RWPE1 (cell line): ENCODE data around the gene HLF.
A peak's percentile ranks its signal among the peaks of the same experiment; 100 is the strongest.

Source experiments
- CTCF ChIA-PET: fragments of 350-600 bp; sonication (Branson Sonifier 250); formaldehyde crosslinking; extraction: SDS; loops from one replicate; lab custom pipeline; 2021; lab: Yijun Ruan, JAX
- POLR2A ChIA-PET: fragments of 400-600 bp; formaldehyde crosslinking; extraction: SDS; loops from one replicate; lab custom pipeline; 2020; ENCODE audit warnings: antibody characterized with exemption; ENCODE audit not compliant: low non-redundant PET; lab: Yijun Ruan, JAX
- DNase-seq: peaks from one replicate; pipeline ENCODE4 v3.0.0; 2012; ENCODE audit warnings: low spot score
- H3K27ac ChIP-seq: fragments of 450-650 bp; 2 replicates; pipeline ENCODE4 v1.5.1; 2017
- TF ChIP-seq, protein P1 (sequence below): fragments of 450-650 bp; conservative IDR thresholded peaks from 2 replicates; pipeline ENCODE4 v1.5.1; 2017; ENCODE audit warnings: low read depth, mild to moderate bottlenecking

The HLF gene

DNA sequence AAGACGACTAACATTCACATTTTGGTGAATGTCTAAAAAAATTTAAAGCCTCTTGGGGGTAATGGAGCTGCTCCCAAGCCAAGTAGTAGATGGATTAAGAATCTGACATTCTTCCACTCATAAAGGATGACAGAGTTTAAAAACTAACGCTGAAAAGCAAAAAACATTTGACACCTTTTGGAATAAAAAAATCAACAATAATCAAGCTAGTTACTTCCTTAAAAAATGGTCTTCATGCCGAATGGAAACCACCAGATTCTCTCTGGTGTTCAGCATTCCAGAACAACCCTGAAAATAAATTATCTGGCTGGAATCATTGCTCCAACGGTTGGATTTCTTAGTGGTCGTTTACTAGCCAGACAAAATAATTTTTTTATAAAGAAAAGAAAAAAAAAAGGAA lies 18.0 kb downstream of the HLF start:
- CTCF ChIA-PET = no interaction called here
- H3K27ac ChIP-seq = no peak overlapping the region
- no peak for DNase-seq
- POLR2A ChIA-PET = no interaction called here
- TF ChIP-seq, protein P1, sequence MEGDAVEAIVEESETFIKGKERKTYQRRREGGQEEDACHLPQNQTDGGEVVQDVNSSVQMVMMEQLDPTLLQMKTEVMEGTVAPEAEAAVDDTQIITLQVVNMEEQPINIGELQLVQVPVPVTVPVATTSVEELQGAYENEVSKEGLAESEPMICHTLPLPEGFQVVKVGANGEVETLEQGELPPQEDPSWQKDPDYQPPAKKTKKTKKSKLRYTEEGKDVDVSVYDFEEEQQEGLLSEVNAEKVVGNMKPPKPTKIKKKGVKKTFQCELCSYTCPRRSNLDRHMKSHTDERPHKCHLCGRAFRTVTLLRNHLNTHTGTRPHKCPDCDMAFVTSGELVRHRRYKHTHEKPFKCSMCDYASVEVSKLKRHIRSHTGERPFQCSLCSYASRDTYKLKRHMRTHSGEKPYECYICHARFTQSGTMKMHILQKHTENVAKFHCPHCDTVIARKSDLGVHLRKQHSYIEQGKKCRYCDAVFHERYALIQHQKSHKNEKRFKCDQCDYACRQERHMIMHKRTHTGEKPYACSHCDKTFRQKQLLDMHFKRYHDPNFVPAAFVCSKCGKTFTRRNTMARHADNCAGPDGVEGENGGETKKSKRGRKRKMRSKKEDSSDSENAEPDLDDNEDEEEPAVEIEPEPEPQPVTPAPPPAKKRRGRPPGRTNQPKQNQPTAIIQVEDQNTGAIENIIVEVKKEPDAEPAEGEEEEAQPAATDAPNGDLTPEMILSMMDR = no peak

DNA sequence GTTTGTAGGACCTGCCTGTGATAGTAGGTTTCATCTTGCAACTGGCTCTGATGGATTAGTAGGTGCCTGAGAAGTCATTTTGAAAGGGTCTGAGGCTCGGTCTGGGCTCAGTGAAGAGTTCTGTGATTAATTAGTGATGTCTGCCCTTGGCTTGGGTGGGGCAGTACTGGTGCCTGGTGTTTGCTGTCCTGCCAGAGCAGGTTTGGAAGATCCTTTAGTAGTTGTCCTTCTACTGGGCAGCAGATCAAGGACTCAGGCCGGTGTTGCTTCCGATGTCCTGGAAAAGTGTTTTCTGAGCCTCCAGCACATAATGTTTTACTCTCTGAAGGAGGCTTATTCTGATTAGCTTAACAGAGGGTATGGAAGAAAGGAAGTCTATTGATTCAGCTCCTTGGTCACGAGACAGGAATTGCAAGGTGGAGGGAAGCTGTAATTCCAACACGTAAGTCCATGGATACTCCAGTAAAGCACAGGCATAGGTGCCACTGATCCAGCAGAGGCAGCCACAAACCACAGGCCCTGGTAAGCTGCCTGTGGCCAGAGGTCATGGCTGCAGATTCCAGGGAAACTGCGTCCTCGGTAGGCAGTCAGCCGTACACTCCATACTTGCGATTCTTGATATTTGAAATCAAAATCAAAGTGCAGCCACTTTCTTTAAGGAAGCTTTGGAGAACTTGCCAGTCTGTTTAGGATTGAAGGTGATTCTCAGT lies 18.7 kb downstream of the HLF start:
- CTCF ChIA-PET = no interaction called here
- no peak for DNase-seq

DNA sequence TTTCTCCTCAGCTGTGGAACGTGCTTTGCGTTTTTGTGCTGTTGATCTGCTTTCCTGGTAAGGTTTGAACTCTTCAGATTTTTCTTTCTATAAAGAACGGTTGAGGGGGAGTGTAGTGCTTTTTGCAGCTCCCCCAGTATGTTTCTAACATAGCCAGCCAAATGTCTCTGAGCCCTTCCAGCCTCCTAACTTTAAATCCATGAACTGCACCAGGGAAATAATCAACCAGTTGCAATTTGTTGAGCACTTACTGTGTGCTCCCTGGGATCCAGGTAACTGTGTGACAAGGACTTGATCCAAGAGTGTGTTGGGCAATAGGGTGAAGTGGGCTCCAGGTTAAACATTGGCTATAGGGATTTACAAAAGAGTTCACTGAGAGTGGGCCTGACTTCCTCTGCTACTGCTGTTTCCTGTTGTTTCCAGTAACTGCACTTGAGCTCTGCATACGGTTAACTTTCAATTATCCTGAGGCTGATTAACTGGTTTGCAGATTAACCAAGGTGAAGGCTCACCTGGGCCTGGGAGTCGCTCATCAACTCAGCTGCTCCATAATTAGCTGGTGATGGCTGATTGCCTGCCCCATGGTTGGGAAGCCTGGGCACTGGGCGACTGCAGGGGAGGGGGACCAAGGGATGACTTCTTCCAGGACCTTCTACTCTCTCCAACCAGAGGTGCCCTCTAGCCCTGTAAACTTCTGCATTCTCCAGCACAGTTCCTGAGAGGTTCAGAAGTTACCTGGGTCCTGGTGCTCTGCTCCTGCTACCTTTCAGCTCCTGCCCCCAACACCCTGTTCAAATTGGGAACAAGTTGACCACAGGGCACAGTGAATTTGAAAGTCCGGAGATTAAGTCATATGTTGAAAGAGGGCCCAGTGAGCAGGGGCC lies 19.5 kb downstream of the HLF start:
- peak overlapping the region; percentile 95 for H3K27ac ChIP-seq
- DNase-seq = no peak
- POLR2A ChIA-PET = no interaction called here
- CTCF ChIA-PET = no interaction called here
- TF ChIP-seq, protein P1 = no peak

More for the DNA sequence above, 18.7 kb downstream of the HLF start:
- TF ChIP-seq, protein P1 = no peak
- no peak overlapping the region for H3K27ac ChIP-seq
- POLR2A ChIA-PET = no interaction called here

DNA sequence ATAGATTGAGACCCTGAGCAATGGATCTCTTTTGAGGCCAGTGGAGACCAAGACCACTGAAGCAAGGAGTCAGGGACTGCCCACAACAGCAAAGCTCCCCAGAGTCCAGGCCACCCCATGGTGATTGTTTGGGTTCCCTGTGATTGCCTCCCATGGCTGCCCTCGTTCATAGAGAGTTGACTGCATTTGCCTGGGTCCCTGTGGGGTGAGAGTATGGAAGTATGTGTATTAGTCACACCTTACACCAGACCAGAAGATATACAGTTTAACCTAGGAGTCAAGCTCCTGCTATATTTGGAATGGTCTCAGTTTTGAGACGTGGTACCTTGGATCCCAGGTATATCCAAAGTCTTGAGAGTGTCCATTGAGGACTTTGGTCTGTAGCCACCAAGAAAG lies 20.2 kb downstream of the HLF start:
- ChIA-PET CTCF (no interaction called here), POLR2A (no interaction called here)
- DNase-seq = no peak
- peak overlapping the region; percentile 95 for H3K27ac ChIP-seq
- TF ChIP-seq, protein P1 = no peak

DNA sequence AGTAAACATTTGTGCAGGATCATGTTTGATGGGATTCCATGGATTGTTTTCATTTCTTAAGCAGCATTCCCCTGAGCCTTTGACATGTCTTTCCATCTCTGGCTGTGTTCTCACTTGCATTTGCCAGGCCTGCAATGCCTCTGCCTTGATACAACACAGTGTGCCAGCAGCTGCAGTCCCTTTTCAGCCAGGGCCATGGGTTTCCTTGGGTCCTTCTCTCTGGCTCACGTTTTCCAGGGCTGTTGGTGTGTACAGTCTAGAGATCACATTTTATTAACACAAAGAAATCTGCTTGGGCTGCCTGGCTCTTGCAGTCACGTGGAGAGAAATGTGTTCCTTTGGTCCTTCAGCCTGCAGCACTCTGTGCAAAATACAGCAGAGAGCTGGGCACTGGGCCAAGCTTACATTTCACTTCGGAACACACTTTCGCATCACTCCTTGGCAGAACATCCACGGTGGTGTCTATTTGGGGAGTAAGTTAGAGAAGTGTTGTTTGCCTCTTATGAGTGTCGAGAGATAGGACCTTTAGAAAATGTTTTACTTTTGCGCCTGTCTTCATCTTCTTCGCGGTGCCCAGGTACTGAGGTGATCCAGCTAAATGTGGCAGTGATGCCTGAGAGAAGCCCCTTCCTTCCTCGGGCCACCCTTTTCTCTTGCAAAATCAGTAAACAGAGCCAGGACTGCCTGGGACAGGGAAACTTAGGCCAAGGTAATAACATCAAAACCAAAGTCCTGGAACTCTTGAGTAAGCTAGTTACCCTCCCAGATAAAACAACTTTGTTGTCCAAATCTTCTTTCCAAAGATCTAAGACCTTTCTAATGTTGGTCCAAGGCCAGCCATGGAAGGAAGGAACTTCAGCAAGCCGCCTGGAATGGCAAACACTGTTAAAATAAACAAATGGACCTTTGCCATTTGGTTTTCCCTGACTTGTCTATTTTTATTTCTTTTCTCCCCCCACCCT lies 20.9 kb downstream of the HLF start:
- TF ChIP-seq, protein P1 = no peak
- peak overlapping the region; percentile 95 for H3K27ac ChIP-seq
- CTCF ChIA-PET = interaction anchor here (0.6 kb wide), 1 partner anchor 288 kb away, joined by 5 read pairs; no protein-coding TSS in a partner anchor

More for the DNA sequence above, 20.9 kb downstream of the HLF start:
- DNase-seq = no peak
- POLR2A ChIA-PET = no interaction called here
